HEK293 (cell line): ENCODE measurements around the gene DCC.

Experiments
- CTCF ChIA-PET: fragments of 350-600 bp; formaldehyde crosslinking; extraction: SDS; loops from one replicate; lab custom pipeline; 2021; ENCODE audit warnings: antibody characterized with exemption; lab: Yijun Ruan, JAX
- POLR2A ChIA-PET: fragments of 300-600 bp; formaldehyde crosslinking; extraction: SDS; loops from one replicate; lab custom pipeline; 2020; ENCODE audit warnings: antibody characterized with exemption, inconsistent platforms; lab: Yijun Ruan, JAX
- H3K27ac ChIP-seq: fragments of 200-500 bp; sonication (Bioruptor generic); 2 replicates; pipeline ENCODE4 v1.5.1; 2014; ENCODE audit warnings: low read depth, low read length, control low read depth, inconsistent platforms; ENCODE audit errors: extremely low read depth
- H3K36me3 ChIP-seq, 2 experiments: fragments of 200-500 bp in 1 of 2; sonication (Bioruptor generic) in 1 of 2; 1 replicate in 1 of 2; 2 replicates in 1 of 2; pipeline ENCODE4 v1.5.1; 2014 to 2017; ENCODE audit warnings: inconsistent platforms in 2 of 2, low read length in 2 of 2; ENCODE audit not compliant: control insufficient read depth in 2 of 2, insufficient read depth in 1 of 2
- H3K4me1 ChIP-seq: fragments of 200-500 bp; sonication (Bioruptor generic); 2 replicates; pipeline ENCODE4 v1.5.1; 2014; ENCODE audit warnings: mild to moderate bottlenecking, low read length, inconsistent platforms; ENCODE audit not compliant: control insufficient read depth, insufficient read depth
- H3K4me3 ChIP-seq: 2 replicates; pipeline ENCODE4 v1.5.1; 2011; ENCODE audit warnings: low read depth, mild to moderate bottlenecking, control low read depth, low read length, moderate library complexity
- H3K9me3 ChIP-seq: fragments of 200-500 bp; sonication (Bioruptor generic); 2 replicates; pipeline ENCODE4 v1.5.1; 2014; ENCODE audit warnings: low read depth, low read length, inconsistent platforms; ENCODE audit not compliant: control insufficient read depth, insufficient read depth
- EGR2 ChIP-seq: fragments of 450-650 bp; formaldehyde crosslinking; IDR thresholded peaks from 2 replicates; pipeline ENCODE4 v1.5.1; 2016; ENCODE audit warnings: low read depth, missing biosample characterization, missing genetic modification characterization
- SCRT1 ChIP-seq: fragments of 450-650 bp; formaldehyde crosslinking; IDR thresholded peaks from 2 replicates; pipeline ENCODE4 v1.5.1; 2016; ENCODE audit warnings: missing biosample characterization, missing genetic modification characterization, borderline replicate concordance
- SP7 ChIP-seq: fragments of 450-650 bp; formaldehyde crosslinking; IDR thresholded peaks from 2 replicates; pipeline ENCODE4 v1.5.1; 2016; ENCODE audit warnings: missing biosample characterization, missing genetic modification characterization
- ZBTB1 ChIP-seq: fragments of 450-650 bp; formaldehyde crosslinking; IDR thresholded peaks from 2 replicates; pipeline ENCODE4 v1.5.1; 2016; ENCODE audit warnings: missing biosample characterization, missing genetic modification characterization
- ZEB2 ChIP-seq: fragments of 450-650 bp; formaldehyde crosslinking; IDR thresholded peaks from 2 replicates; pipeline ENCODE4 v1.5.1; 2016; ENCODE audit warnings: missing biosample characterization, missing genetic modification characterization
- ZIC2 ChIP-seq: fragments of 450-650 bp; formaldehyde crosslinking; IDR thresholded peaks from 2 replicates; pipeline ENCODE4 v1.5.1; 2016; ENCODE audit warnings: missing biosample characterization, missing genetic modification characterization
- ZNF10 ChIP-seq: fragments of 450-650 bp; formaldehyde crosslinking; IDR thresholded peaks from 2 replicates; pipeline ENCODE4 v1.5.1; 2017; ENCODE audit warnings: missing biosample characterization, missing genetic modification characterization
- ZNF114 ChIP-seq: fragments of 450-650 bp; formaldehyde crosslinking; IDR thresholded peaks from 2 replicates; pipeline ENCODE4 v1.5.0; 2017; ENCODE audit warnings: missing biosample characterization, missing genetic modification characterization
- ZNF133 ChIP-seq: fragments of 450-650 bp; formaldehyde crosslinking; IDR thresholded peaks from 2 replicates; pipeline ENCODE4 v1.5.1; 2016; ENCODE audit warnings: missing biosample characterization, missing genetic modification characterization
- ZNF155 ChIP-seq: fragments of 450-650 bp; formaldehyde crosslinking; IDR thresholded peaks from 2 replicates; pipeline ENCODE4 v1.5.1; 2016; ENCODE audit warnings: missing biosample characterization, missing genetic modification characterization
- ZNF175 ChIP-seq: fragments of 450-650 bp; formaldehyde crosslinking; IDR thresholded peaks from 2 replicates; pipeline ENCODE4 v1.5.1; 2016; ENCODE audit warnings: missing biosample characterization, missing genetic modification characterization
- ZNF221 ChIP-seq: fragments of 450-650 bp; formaldehyde crosslinking; IDR thresholded peaks from 2 replicates; pipeline ENCODE4 v1.5.1; 2017; ENCODE audit warnings: missing biosample characterization, missing genetic modification characterization, borderline replicate concordance
- ZNF239 ChIP-seq: fragments of 450-650 bp; formaldehyde crosslinking; IDR thresholded peaks from 2 replicates; pipeline ENCODE4 v1.5.1; 2016; ENCODE audit warnings: missing biosample characterization, missing genetic modification characterization
- ZNF248 ChIP-seq: fragments of 450-650 bp; formaldehyde crosslinking; IDR thresholded peaks from 2 replicates; pipeline ENCODE4 v1.5.1; 2017; ENCODE audit warnings: missing biosample characterization, missing genetic modification characterization
- ZNF521 ChIP-seq: fragments of 450-650 bp; formaldehyde crosslinking; IDR thresholded peaks from 2 replicates; pipeline ENCODE4 v1.5.1; 2017; ENCODE audit warnings: missing biosample characterization, mild to moderate bottlenecking, missing genetic modification characterization
- ZNF548 ChIP-seq: fragments of 450-650 bp; formaldehyde crosslinking; IDR thresholded peaks from 2 replicates; pipeline ENCODE4 v1.5.1; 2016; ENCODE audit warnings: missing biosample characterization, missing genetic modification characterization
- ZNF561 ChIP-seq: fragments of 450-650 bp; IDR thresholded peaks from 2 replicates; pipeline ENCODE4 v1.5.1; 2018; ENCODE audit warnings: missing biosample characterization, missing genetic modification characterization, borderline replicate concordance
- ZNF610 ChIP-seq: fragments of 450-650 bp; formaldehyde crosslinking; IDR thresholded peaks from 2 replicates; pipeline ENCODE4 v1.5.1; 2016; ENCODE audit warnings: missing biosample characterization, missing genetic modification characterization, borderline replicate concordance
- ZNF623 ChIP-seq: fragments of 450-650 bp; formaldehyde crosslinking; IDR thresholded peaks from 2 replicates; pipeline ENCODE4 v1.5.1; 2016; ENCODE audit warnings: missing biosample characterization, missing genetic modification characterization
- ZNF654 ChIP-seq: fragments of 450-650 bp; formaldehyde crosslinking; IDR thresholded peaks from 2 replicates; pipeline ENCODE4 v1.5.1; 2016; ENCODE audit warnings: low read depth, missing biosample characterization, missing genetic modification characterization
- ZNF785 ChIP-seq: fragments of 450-650 bp; formaldehyde crosslinking; IDR thresholded peaks from 2 replicates; pipeline ENCODE4 v1.5.1; 2016; ENCODE audit warnings: missing biosample characterization, missing genetic modification characterization
- ZSCAN23 ChIP-seq: fragments of 450-650 bp; formaldehyde crosslinking; IDR thresholded peaks from 2 replicates; pipeline ENCODE4 v1.5.1; 2016; ENCODE audit warnings: missing biosample characterization, missing genetic modification characterization
- ZXDB ChIP-seq: fragments of 450-650 bp; formaldehyde crosslinking; IDR thresholded peaks from 2 replicates; pipeline ENCODE4 v1.5.1; 2016; ENCODE audit warnings: missing biosample characterization, missing genetic modification characterization
- TF ChIP-seq, protein P1 (sequence below): fragments of 450-650 bp; formaldehyde crosslinking; IDR thresholded peaks from 2 replicates; pipeline ENCODE4 v1.5.1; 2017; ENCODE audit warnings: missing biosample characterization, missing genetic modification characterization
- TF ChIP-seq, protein P2 (sequence below): fragments of 450-650 bp; formaldehyde crosslinking; conservative IDR thresholded peaks from 2 replicates; pipeline ENCODE4 v1.5.1; 2016; ENCODE audit warnings: low read depth, missing biosample characterization, missing genetic modification characterization
- TF ChIP-seq, protein P3 (sequence below): fragments of 450-650 bp; formaldehyde crosslinking; IDR thresholded peaks from 2 replicates; pipeline ENCODE4 v1.5.1; 2016; ENCODE audit warnings: missing biosample characterization, missing genetic modification characterization
- TF ChIP-seq, protein P4 (sequence below): fragments of 450-650 bp; IDR thresholded peaks from 2 replicates; pipeline ENCODE4 v1.5.1; 2018; ENCODE audit warnings: missing biosample characterization, mild to moderate bottlenecking, missing genetic modification characterization

The DCC gene

DNA sequence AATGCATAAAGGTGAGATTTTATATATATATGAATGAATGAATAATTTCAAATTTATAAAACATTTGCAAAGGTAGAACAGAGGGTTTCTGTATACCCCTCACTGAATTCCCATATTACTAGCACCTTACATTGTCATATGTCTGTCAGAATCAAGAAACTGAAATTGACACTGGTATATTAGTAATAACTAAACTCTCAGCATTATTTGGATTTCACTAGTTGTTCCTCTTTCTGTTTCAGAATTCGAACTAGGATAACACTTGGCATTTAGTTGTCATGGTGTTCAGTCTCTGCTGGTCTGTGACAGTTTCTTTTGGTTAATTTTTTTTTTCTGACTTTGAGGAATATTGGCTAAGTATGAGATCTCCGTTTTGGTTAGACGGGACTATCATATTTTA lies 275.9 kb downstream of the DCC start (continued):
- no peak for TF ChIP-seq ZNF561 (tag by site-specific recombination)
- TF ChIP-seq EGR2 (tag by site-specific recombination) = no peak
- TF ChIP-seq ZIC2 (tag by site-specific recombination) = no peak
- TF ChIP-seq, protein P1, sequence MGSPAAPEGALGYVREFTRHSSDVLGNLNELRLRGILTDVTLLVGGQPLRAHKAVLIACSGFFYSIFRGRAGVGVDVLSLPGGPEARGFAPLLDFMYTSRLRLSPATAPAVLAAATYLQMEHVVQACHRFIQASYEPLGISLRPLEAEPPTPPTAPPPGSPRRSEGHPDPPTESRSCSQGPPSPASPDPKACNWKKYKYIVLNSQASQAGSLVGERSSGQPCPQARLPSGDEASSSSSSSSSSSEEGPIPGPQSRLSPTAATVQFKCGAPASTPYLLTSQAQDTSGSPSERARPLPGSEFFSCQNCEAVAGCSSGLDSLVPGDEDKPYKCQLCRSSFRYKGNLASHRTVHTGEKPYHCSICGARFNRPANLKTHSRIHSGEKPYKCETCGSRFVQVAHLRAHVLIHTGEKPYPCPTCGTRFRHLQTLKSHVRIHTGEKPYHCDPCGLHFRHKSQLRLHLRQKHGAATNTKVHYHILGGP (tag by site-specific recombination) = no peak
- TF ChIP-seq SCRT1 = no peak
- no peak for TF ChIP-seq ZEB2 (tag by site-specific recombination)

DNA sequence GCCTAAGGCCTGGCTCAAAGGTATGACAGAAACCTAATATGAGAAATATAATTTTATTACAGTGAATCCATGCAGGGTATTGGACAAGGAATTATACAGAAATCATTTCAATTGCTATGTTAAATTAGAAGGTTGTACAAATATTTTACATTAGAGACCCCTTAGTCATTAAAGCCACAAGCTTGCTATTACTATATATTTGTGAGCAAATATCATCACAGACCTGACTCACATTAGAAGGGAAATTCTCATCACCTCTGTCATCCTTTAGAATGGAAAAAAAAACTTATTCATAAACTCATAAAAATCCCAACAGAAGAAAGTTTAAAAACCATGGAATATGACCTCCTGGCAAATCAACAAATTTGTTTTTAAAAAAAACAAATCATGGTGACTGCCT lies 277.9 kb downstream of the DCC start:
- Histone ChIP-seq H3K27ac (no peak overlapping the region), H3K4me1 (no peaks in the 10 kb centered on the region), H3K36me3 (no peaks in the 10 kb centered on the region), H3K4me3 (no peak overlapping the region), H3K9me3 (no peaks in the 10 kb centered on the region)
- CTCF ChIA-PET = interaction anchor here (0.7 kb wide), 1 partner anchor 56 kb away, joined by 4 read pairs; no protein-coding TSS in a partner anchor
- TF ChIP-seq ZXDB (tag by site-specific recombination) = no peak
- no peak for TF ChIP-seq ZBTB1 (tag by site-specific recombination)
- TF ChIP-seq ZNF10 (tag by site-specific recombination) = no peak
- no peak for TF ChIP-seq ZNF521 (tag by site-specific recombination)
- no peak for TF ChIP-seq ZSCAN23 (tag by site-specific recombination)
- TF ChIP-seq ZNF221 (tag by site-specific recombination) = no peak
- no peak for TF ChIP-seq ZNF133 (tag by site-specific recombination)
- TF ChIP-seq ZNF654 (tag by site-specific recombination) = no peak
- TF ChIP-seq ZNF239 (tag by site-specific recombination) = no peak
- POLR2A ChIA-PET = no interaction called here

DNA sequence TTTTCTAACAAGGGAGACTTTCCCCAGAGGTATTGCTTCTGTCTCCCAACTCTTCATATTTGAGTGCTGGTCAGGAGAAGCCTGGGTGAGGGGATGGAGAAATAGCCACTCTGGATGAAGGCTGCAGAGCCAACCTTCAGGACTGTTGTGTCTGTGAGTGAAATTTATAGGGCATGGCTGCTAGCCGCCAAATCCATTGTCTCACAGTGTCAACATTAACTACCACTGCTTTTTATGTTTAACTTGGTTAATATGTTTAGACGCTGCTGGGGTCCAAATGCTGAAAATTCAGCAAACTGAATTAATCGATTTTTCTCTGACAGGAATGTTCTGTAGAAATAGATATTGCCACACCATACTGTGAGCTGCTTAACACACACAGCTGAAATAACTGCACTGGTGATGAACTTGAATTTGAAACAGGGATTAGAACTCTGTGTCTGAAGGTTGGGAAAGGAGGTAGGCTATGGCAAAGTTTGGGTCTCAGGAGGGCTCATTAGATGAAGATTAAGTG lies 281.0 kb downstream of the DCC start:
- H3K4me1 ChIP-seq = no peaks in the 10 kb centered on the region
- H3K36me3 ChIP-seq = no peaks in the 10 kb centered on the region
- H3K4me3 ChIP-seq = no peak overlapping the region
- H3K9me3 ChIP-seq = no peaks in the 10 kb centered on the region
- ChIA-PET CTCF (interaction anchor here (0.6 kb wide), 1 partner anchor 49 kb away, joined by 3 read pairs; no protein-coding TSS in a partner anchor), POLR2A (no interaction called here)
- H3K27ac ChIP-seq = no peak overlapping the region
- TF ChIP-seq ZNF155 (tag by site-specific recombination) = no peak
- TF ChIP-seq, protein P2, sequence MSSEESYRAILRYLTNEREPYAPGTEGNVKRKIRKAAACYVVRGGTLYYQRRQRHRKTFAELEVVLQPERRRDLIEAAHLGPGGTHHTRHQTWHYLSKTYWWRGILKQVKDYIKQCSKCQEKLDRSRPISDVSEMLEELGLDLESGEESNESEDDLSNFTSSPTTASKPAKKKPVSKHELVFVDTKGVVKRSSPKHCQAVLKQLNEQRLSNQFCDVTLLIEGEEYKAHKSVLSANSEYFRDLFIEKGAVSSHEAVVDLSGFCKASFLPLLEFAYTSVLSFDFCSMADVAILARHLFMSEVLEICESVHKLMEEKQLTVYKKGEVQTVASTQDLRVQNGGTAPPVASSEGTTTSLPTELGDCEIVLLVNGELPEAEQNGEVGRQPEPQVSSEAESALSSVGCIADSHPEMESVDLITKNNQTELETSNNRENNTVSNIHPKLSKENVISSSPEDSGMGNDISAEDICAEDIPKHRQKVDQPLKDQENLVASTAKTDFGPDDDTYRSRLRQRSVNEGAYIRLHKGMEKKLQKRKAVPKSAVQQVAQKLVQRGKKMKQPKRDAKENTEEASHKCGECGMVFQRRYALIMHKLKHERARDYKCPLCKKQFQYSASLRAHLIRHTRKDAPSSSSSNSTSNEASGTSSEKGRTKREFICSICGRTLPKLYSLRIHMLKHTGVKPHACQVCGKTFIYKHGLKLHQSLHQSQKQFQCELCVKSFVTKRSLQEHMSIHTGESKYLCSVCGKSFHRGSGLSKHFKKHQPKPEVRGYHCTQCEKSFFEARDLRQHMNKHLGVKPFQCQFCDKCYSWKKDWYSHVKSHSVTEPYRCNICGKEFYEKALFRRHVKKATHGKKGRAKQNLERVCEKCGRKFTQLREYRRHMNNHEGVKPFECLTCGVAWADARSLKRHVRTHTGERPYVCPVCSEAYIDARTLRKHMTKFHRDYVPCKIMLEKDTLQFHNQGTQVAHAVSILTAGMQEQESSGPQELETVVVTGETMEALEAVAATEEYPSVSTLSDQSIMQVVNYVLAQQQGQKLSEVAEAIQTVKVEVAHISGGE (tag by site-specific recombination) = no peak
- TF ChIP-seq, protein P3, sequence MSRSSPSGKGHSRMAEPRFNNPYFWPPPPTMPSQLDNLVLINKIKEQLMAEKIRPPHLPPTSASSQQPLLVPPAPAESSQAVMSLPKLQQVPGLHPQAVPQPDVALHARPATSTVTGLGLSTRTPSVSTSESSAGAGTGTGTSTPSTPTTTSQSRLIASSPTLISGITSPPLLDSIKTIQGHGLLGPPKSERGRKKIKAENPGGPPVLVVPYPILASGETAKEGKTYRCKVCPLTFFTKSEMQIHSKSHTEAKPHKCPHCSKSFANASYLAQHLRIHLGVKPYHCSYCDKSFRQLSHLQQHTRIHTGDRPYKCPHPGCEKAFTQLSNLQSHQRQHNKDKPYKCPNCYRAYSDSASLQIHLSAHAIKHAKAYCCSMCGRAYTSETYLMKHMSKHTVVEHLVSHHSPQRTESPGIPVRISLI (tag by site-specific recombination) = no peak
- no peak for TF ChIP-seq SP7 (tag by site-specific recombination)
- no peak for TF ChIP-seq ZNF785 (tag by site-specific recombination)
- no peak for TF ChIP-seq ZNF114
- no peak for TF ChIP-seq ZNF521 (tag by site-specific recombination)
- TF ChIP-seq, protein P4, sequence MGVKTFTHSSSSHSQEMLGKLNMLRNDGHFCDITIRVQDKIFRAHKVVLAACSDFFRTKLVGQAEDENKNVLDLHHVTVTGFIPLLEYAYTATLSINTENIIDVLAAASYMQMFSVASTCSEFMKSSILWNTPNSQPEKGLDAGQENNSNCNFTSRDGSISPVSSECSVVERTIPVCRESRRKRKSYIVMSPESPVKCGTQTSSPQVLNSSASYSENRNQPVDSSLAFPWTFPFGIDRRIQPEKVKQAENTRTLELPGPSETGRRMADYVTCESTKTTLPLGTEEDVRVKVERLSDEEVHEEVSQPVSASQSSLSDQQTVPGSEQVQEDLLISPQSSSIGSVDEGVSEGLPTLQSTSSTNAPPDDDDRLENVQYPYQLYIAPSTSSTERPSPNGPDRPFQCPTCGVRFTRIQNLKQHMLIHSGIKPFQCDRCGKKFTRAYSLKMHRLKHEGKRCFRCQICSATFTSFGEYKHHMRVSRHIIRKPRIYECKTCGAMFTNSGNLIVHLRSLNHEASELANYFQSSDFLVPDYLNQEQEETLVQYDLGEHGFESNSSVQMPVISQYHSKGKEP (tag by site-specific recombination) = no peak
- no peak for TF ChIP-seq ZNF248
- no peak for TF ChIP-seq EGR2 (tag by site-specific recombination)
- TF ChIP-seq ZNF610 (tag by site-specific recombination) = no peak
- no peak for TF ChIP-seq ZNF548 (tag by site-specific recombination)
- TF ChIP-seq ZNF175 (tag by site-specific recombination) = no peak
- TF ChIP-seq ZNF623 = no peak
